ENCODE measurements around the gene BRI3BP.
"Not testable (repeated sequence)": the region's sequence is repeated elsewhere in the genome, so short reads cannot be mapped to it uniquely, and the experiment has no call there.

BRI3BP gene

GRCh38 chr12:125024949-125025563, 31.6 kb downstream of the BRI3BP start:
- no peak for DNase-seq

DNA sequence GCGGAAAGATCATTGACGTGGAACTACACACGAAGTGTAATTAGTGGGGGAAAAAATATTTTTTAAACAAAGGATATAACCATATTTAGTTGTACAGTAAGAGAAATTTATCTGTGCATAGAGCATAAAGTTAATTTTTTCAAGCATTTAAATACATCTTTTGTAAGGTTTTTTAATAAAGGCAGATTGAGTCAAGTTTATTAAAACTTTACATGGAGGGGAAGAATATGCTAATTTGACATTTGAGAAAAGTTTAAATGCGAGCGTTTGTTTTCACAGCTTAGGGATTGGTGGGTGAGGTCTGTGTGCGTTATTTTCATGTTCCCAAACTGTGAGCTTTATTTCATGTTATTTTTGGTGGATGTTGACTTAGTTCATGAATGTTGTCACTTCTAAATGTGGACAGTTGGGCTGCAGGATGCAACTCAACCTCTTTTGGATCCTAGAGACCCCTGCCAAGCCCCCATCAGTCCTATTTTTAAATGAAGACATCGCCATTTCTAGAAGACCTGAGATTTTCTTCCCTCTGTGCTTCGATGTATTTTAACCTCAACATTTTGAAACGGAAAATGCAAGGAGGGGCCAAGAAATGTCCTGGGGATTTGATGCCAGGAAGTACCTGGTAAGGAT, 32.3 kb downstream of the BRI3BP start:
- no peak for DNase-seq

DNA sequence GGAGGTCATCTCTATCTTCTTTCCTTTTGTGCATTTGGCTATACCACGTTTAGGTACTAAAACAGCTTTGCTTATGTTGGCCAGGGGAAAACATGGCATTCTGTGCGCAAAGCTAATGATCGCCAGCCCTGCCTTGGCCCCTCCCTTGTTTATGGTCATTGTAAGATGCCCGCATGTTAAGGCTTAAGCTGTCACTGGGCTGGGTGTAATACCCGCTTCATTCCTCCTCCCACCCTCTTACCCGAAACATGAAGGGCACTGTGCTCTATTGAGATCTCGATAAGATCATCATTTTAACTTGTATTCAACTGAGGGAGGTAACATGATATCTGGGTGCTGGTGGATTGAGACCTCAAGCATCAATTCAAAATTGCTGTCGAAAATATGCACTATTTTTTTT, 34.7 kb downstream of the BRI3BP start:
- no peak for DNase-seq

DNA sequence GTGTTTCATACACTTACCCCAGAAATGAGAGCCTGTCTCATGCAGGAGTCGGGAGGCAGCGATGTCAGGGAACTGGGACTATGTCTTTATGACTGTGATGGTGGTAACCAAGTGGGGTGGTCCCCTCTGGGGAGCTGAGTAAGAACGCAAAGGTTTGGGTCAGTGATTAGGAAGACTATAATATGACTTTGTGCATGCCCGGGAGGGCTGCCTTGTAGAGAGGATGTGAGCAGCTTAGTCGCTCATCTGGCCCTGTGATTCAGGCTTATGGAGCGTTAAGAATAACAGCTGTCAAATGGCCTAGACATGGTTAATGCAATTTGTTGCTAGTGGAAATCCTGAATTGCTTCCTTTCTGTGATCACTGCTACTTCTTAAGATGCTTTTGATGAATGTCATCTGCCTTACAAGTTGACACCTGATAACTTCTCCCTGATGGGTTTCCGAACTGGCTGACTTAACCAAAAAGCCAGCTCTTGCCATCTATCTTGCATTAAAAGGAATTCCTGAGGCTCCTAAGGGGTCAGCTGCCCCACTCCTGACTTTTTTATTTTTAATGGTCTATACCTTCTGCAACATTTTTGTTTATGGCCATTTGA, 36.4 kb downstream of the BRI3BP start:
- no peak for DNase-seq

DNA sequence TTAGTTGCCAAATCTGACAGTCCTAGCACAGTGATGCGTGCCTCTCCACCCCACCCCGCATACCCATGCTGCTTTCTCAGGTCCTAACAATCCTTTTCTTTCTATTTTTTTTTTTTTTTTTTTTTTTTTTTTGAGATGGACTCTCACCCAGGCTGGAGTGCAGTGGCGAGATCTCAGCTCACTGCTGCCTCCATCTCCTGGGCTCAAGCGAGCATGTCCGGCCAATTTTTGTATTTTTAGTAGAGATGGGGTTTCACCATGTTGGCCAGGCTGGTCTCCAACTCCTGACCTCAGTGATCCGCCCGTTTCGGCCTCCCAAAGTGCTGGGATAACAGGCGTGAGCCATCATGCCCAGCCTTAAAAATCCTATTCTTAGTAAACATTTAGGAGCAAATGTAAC, 38.0 kb downstream of the BRI3BP start:
- DNase-seq: not testable (repeated sequence)

DNA sequence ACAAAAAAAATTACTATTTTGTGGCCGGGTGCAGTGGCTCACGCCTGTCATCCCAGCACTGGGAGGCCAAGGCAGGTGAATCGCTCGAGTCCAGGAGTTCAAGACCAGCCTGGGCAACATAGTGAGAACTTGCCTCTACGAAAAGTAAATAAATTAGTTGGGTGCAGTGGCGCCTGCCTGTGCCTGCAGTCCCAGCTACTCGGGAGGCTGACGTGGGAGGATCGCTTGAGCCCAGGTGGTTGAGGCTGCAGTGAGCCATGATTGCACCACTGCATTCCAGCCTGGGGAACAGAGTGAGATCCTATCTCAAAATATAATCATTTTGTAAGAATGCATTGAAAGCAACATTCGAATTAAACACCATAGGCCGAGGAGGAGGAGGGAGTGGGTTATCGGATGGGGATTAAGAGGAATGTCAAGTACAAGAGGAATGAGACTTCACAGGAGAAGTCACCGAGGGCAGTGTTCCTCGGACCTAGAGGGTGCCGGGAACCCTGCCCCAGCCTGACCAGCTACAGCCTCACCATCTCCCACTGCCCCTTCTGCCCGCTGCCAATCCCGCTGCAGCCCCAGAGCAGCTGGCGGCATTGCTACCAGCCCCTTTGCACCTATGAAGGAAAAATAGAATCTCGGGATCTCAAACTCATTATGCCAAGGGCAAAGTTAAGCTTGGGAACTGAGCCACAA, 39.2 kb downstream of the BRI3BP start:
- DNase-seq: no peak

- no peak for DNase-seq
These were observed 39.8 kb downstream of the BRI3BP start for GRCh38 chr12:125033288-125033687.

DNA sequence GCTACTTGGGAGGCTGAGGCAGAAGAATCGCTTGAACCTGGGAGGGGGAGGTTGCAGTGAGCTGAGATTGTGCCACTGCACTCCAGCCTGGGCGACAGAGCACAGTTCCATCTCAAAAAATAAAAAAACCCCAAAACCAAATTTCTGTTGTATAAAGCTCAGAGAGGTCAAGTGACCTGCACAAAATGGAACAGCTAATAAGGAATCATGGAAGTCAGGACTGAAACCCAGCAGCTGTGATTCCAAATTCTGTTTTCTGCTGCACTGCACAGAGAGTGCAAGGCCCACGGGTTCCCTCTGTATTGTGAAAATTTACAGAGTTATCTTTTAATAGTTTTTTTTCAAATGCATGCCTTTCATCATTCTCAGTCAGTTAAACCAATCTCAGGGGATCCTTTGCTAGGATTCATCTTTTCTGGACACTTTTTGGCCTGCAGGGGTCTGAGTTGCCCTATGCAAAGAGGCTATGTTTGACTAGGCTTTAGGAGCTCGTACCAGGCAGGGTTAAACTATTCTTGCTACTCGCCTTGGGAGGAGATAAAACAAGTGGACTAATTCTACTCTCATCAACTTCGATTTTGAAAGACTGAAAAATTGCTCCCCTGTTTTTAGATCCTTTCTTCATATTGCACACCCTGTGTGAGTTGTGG, 45.7 kb downstream of the BRI3BP start:
- DNase-seq: no peak

DNA sequence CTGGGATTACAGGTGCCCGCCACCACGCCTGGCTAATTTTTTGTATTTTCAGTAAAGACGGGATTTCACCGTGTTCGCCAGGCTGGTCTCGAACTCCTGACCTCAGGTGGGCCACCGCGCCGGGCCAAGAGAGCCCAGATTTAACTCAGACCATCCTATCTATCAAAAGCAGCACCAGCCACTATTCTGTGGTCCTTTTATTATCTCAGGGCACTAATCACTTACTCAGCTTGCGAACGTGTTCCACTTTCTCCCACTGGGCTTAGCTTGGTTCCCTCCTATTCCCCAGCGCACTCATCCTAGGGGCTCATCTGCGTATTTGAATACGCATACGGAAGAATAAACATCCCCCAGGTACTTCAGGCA, 55.6 kb downstream of the BRI3BP start:
- DNase-seq: no peak

- no peak for DNase-seq
These were observed 57.0 kb downstream of the BRI3BP start for GRCh38 chr12:125050446-125050845.

- DNase-seq: no peak
These were observed 57.4 kb downstream of the BRI3BP start for GRCh38 chr12:125050868-125051267.

DNA sequence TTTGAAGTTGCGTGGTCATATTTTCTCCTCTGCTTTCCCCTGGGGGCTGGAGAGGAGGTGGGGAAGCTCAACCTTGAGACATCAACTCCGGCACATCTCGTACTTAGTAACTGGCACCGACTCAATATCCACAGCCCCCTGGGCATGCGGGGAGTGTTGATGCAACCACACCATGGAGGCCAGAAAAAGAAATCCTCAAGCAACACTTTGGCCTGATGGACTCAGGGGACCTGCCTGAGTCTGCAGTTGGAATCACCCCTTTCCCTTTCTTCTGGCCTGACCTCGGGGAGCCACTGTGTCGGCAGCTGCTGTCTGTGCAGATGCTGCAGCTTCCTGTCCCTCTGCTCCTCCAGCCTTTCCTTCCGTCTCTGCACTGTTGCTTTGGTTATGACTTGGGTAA, 60.4 kb downstream of the BRI3BP start:
- no peak for DNase-seq

DNA sequence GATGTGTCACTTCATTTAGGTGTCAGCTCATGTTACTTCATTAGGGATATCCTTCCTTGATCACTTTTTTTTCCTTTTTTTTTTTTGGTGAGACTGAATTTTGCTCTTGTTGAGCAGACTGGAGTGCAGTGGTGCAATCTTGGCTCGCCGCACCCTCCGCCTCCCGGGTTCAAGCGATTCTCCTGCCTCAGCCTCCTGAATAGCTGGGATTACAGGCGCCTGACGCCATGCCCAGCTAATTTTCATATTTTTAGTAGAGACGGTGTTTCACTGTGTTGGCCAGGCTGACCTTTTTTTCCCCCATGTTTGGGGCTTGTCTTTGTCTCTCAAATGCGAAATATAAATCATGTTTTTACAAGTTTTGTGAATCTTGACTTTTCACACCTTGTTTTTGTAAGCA, 62.1 kb downstream of the BRI3BP start:
- no peak for DNase-seq

DNA sequence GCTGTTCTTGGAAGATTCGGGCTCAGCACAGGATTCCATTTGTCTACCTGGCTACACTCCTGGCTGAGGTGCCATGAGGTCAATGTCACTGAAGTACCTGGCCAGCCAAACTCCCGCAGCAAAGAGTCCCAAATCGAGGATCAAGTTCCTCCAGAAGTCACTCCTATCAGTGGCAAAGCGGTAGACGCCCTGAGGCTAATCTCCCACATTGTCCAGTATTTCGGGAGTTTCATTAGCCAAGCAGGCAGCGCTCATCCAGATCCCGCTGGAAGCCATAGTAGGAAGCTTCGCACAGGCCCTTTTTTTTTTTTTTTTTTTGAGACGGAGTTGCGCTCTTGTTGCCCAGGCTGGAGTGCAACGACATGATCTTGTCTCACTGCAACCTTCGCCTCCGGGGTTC, 62.9 kb downstream of the BRI3BP start:
- no peak for DNase-seq

DNA sequence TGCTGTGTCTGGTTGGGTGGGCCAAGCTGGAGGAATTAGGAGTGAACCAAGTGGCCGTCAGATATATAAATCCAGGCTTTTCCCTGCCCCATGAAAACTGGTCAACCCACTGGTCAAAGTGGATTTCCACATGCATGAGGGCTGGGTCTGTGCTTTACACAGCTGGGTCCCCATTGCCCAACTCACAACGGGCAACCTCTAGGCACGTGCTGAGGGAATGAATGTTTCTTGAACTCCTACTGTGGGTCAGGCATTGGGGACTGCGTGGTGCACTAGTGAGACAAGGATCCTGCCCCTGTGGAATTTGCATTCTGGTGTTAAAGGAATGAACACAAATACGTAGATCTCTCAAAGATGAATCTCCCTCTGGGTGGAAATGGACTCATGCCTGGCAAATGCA, 64.3 kb downstream of the BRI3BP start:
- DNase-seq: no peak

DNA sequence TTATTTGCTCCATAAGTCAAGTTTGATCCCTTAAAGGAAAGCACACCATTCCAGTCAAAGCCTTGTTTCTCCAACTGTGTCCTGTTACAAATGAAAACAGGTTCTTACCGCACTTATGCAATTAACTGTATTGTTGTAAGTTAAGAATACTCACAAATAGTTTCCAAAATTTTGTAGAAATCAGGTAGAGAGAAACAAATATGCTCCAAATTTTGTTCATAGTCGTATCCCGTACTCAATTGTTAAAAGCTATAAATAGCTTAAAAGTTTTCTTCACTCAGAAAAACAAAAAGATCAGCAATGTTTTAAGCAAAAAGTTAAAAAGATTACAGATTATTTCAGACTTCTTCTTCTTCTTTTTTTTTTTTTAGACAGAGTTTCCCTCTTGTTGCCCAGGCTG, 67.8 kb downstream of the BRI3BP start:
- no peak for DNase-seq

GRCh38 chr12:125063522-125063921, 70.1 kb downstream of the BRI3BP start:
- DNase-seq: not testable (repeated sequence)

- no peak for DNase-seq
These were observed 71.0 kb downstream of the BRI3BP start for GRCh38 chr12:125064492-125064891.

DNA sequence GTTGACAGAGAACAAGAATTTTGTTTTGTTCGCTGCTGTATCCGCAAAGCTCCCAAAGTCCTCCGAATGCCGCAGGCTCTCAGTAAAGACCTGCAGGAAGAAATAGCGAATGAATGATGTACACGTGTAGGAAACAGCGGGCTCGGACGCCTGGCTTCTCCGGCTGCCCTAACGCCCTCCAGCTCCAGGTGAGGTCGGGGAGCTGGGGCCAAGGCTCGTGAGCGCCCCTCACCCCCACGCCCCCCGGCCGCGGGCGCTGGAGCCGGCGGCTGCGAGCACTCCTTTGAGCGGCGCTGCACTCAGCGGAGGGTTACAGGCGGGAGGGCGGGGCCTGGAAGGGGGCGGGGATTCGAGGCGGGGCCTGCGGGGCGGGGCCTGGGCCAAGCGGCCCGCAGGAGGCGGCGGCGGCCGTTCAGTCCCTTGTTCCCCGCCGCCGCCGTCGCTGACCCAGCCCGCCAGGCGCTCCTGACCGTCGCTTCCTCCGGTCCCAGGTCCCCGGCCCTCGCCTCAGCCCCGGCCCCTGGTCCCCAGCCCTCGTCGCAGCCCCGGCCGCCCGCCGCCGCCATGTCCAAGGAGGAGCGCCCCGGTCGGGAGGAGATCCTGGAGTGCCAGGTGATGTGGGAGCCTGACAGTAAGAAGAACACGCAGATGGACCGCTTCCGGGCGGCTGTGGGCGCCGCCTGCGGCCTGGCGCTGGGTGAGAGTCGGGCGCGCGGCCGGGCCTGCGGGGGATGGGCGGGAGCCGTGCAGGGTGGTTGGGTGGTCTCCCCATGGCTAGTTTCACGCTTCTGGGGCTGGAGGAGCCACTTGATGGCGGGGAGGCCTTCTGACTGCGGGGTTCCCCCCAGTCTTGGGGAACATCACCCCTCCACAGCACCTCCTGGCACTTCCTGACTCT, 71.8 kb downstream of the BRI3BP start, which contains the start of gene AACS:
TSS of gene AACS (plus strand) at position 415 of the 898 bp plus-strand sequence. CDS start at position 565, 150 bp downstream.
- DNase-seq: peak; percentile 77 to 79

DNA sequence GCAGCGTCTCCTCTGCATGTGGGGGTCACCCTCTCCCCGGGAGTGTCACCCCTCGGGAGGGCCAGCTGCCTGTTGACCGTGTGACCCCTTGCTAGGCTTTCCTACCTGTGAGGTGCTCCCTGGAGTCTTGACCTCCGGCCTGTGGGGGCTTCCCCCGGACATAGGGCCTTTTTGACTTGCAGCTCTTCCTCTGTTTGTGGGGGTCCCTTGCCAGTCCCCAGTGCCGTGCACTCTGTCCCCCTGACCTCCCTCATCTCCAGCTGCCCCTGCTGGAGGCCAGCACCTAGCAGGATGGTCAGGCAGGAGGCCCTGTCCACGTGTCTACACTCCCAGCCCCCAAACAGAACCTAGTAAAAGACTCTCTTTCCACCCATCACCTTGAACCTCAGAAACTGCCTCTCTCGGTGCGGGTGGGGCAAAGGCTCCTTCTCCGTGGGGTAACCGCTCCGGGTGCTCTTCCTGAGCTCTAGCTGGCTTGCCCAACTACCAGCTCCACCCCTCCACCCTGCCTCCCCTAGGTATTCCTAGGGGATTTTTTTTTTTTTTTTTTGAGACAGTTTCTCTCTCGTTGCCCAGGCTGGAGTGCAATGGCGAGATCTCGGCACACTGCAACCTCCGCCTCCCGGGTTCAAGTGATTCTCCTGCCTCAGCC, 72.6 kb downstream of the BRI3BP start:
- no peak for DNase-seq

GRCh38 chr12:125068391-125068790, 74.9 kb downstream of the BRI3BP start:
- no peak for DNase-seq

DNA sequence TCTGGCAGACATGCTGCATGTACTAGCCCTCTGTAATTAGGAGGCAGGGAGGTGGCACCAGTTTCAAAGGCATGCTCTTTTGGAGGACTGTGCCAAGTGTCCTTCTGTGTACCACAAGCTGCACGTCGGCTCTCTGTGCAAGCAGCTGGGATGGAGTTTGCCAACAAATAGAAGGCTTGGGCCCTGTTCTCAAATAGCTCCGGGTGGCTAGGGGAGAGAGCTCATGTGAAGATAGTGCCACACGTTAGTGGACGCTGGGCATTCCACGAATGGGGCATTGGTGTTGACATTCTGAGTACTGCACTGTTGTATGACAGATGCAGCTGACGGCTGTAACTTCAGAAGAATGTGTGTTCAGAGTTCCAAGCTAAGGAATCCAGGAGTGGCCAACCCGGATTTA, 76.2 kb downstream of the BRI3BP start:
- no peak for DNase-seq

Data from activated CD4-positive, alpha-beta T cell treated with anti-CD3 and anti-CD28 coated beads, Interleukin-2, amount 50 U/mL, for 48 hours (primary cell).